NCI-H2227 (cell line): Measurements from ENCODE around the gene OR6C1.
A peak's percentile ranks its signal among the peaks of the same experiment; 100 is the strongest.
"Not testable (repeated sequence)": the region's sequence is repeated elsewhere in the genome, so short reads cannot be mapped to it uniquely, and the experiment has no call there.

Experiments used
- DNase-seq: peaks from one replicate; lab custom pipeline; 2025; ENCODE audit not compliant: unreplicated experiment; lab: John Stamatoyannopoulos, UW

Gene OR6C1

DNA sequence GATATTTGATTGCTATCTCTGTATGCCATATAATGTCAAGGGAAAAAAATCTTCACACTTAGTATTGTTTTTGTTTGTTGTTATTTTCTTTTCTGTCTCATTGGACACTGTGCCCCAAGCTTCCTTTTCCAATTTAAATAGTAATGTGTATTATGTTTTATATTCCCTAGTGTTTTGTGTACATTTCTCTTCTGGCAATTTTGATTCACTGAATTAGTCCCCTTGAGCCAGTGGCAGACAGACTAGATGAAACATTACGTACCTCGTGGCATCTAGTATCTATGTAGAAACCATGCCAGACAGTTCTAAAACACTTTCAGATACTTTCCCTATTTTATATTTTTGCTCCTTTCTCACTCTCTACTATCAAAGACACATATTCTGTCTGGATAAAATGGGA lies at the start of gene OR6C1:
TSS of gene OR6C1 (plus strand) at position 301 of the 400 bp plus-strand sequence. CDS start 6,257 bp downstream, outside the sequence.
- DNase-seq, result no peak

DNA sequence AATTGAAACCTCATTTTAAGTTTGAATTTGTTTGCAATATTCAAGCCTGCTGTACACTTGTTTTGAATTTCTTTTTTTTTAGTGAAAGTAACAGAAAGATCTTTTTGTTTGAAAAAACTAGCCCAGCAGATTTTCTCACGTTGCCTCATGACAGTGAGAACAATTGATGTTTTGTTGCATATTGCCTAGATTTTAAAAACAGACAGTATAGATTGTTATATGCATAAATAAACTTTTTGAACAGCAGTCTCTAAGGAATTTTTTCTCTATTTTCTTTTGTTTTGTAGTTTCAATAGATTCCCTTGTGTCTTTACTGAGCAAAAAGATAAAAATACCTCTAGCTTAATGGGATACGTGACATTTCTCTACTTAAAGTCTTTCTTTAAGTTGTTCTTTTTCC lies 33.2 kb upstream of the OR6C1 start:
- DNase-seq, result no peak

DNA sequence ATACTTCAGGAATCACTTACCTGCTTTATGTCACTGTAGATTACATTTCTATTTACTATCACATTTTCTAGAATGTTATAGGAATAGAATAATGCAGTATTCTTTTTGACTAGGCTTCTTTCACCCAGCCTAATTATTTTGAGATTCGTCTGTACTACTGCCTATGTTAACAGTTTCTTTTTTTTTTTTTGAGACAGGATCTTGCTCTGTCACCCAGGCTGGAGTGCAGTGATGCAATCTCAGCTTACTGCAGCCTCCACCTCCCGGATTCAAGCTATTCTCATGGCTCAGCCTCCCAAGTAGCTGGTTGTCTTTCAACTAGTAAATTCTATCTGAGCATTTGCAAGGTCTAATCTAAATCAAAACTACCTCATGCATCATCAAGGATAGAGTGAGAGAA lies 24.1 kb upstream of the OR6C1 start:
- DNase-seq, result no peak

DNA sequence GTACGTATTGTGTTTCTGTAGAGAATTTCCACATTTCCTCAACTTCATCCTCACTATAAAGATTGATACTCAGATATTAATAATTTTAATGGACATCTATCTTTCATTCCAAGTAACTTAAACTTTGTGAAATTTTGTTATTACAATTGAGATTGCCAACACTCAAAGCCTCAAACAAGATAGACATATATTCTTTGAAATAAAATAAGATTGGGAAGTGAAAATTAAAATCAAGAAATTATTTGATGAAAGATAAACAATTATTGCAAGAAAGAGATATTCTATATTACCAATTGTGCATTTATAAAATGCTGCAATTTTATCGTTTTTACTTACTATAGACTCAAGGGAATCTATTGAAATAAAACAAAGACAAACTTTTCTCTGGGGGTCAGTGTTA lies 17.7 kb upstream of the OR6C1 start, which contains the start of gene OR6C6:
TSS of gene OR6C6 (minus strand) at position 101 of the 400 bp plus-strand sequence. CDS start 1,337 bp downstream, outside the sequence.
- DNase-seq, result no peak

DNA sequence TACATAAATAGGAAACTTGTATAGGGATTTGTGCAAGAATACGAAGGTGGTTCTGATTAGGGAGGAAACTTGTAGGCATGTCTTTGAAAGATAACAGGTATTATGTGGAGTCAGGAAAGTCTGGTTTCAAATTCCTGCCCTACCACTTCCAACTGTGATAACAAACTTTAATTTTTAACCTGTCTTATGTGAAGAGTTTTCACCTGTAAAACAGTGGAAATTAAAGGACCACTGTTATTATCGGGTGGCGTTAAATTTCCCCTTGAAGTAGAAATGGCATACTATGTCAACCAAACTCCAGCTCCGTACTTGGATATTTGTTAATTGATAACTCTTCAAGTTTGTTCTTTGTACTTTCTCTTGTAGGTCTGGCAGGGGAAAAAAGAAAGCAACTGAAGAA lies 6.1 kb downstream of the OR6C1 start:
- DNase-seq, result no peak

DNA sequence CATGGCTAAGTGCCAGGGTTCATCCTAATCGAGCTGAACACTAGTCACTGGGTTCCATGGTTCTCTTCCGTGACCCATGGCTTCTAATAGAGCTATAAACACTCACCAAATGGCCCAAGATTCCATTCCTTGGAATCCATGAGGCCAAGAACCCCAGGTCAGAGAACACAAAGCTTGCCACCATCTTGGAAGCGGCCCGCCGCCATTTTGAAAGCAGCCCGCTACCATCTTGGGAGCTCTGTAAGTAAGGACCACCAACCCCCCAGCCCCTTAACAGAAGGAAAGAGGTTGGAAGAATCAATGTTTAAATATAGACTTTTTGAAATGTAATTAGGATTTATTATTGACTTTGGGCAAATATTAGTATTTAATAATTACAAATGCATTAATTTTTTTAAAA lies 11.7 kb downstream of the OR6C1 start:
- peak; percentile 1 for DNase-seq

DNA sequence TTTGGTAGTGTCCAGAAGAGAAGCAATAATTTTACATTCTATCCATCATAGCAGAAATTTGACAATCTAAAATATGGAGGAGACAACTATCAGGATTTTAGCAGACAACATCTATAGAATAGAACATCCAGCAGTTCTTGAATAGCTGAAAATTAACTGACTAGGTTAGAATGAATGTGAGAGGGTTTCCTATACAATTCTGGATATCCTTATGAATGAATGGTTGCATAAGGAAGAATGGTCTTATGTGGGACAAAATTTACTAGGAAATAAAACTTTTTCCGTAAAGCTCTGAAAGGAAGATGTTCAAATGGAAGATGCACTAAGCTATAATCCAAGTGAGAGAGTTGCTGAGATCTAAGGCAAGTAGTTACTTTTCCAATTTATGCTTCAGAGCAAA lies 16.3 kb downstream of the OR6C1 start, which contains the start of gene OR6C3:
TSS of gene OR6C3 (plus strand) at position 301 of the 400 bp plus-strand sequence. CDS start 955 bp downstream, outside the sequence.
- DNase-seq, result no peak

DNA sequence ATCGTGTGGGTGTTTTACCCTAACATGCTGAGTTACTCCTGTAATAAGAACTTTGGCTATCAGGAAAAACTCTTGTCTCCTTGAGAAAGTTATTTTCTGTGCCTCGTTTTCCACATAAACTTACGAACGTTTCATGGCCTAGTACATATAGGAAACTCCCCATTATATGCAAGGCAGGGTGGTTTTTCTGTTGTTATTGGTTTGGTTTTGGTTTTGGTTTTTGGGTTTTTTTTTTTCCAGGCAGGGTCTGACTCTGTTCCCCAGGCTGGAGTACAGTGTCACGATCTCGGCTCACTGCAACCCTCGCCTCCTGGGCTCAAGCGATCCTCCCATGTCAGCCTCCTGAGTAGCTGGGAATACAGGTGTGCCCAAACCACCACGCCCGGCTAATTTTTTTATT lies 21.9 kb downstream of the OR6C1 start:
- no peak for DNase-seq

DNA sequence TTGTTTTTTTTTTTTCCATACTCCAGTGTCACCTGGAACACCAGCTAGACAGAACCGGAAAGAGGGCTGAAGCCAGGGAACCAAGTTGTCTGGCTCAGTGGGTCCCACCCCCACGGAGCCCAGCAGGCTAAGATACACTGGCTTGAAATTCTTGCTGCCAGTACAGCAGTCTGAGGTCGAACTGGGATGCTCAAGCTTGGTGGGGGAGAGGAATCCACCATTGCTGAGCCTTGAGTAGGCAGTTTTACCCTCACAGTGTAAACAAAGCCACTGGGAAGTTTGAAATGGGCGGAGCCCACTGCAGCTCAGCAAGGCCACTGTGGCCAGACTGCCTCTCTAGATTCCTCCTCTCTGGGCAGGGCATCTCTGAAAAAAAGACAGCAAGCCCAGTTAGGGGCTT lies 41.2 kb downstream of the OR6C1 start:
- not testable (repeated sequence) for DNase-seq

DNA sequence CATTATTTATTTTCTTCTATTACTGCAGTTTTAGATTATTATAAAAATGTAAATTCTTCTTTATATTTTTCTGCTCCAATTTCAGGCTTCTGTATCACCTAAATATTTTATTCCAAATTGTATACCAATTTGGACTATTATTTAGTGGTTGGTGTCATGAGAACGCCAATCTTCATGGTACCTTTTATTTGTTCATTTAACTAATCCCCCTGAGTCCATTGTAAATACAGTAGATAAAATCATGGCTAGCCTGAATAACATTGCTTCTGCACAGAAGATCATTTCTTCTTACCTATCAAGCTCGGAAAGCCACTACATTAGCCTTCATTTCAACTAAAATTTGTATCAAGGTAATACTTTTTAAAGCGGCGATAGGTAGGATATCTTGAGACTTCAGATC lies 48.5 kb downstream of the OR6C1 start, which contains the start of gene OR6C75:
TSS of gene OR6C75 (plus strand) at position 301 of the 400 bp plus-strand sequence. CDS start 2,136 bp downstream, outside the sequence.
- DNase-seq, result no peak

DNA sequence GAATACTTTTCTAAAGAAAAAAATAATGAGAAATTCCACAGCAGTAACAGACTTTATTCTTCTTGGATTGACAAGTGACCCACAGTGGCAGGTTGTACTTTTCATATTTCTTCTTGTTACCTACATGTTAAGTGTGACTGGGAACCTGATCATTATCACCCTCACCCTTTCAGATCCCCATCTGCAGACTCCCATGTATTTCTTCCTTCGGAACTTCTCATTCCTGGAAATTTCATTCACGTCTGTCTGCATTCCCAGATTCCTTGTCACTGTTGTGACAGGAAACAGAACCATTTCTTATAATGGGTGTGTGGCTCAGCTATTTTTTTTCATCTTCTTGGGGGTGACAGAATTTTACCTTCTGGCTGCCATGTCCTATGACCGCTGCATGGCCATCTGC lies 50.9 kb downstream of the OR6C1 start:
- no peak for DNase-seq
